ENCODE results near the gene NRAP.

GRCh38 chr10:113621799-113622198 lies 42.0 kb downstream of the NRAP start:
- no peak for TF ChIP-seq POLR2A (IDR thresholded peaks at IDR 0.05; ENCODE audit: low read depth, low read length)
- TF ChIP-seq POLR2AphosphoS5 (IDR thresholded peaks at IDR 0.05; ENCODE audit: low read depth, low read length), result no peak
- no peak for TF ChIP-seq TAF1 (IDR thresholded peaks at IDR 0.05; ENCODE audit: borderline replicate concordance, low read depth, low read length)
